HFF-Myc (cell line): Measurements from ENCODE around the gene CDH13.

Experiments used
- DNase-seq: peaks from one replicate; pipeline ENCODE4 v3.0.0-alpha.2; 2011; ENCODE audit warnings: low read depth; ENCODE audit errors: extremely low read depth
- H3K4me3 ChIP-seq: replicated peaks from 2 replicates; pipeline ENCODE4 v1.5.1; 2011; ENCODE audit warnings: low read depth, mild to moderate bottlenecking, control low read depth, low read length
- TF ChIP-seq, protein P1 (sequence below): IDR thresholded peaks from 2 replicates; pipeline ENCODE4 v1.5.1; 2012; ENCODE audit warnings: mild to moderate bottlenecking, low read depth, low read length, control low read depth; ENCODE audit errors: missing control alignments

The CDH13 gene

GRCh38 chr16:83470416-83470815 is 843.6 kb downstream of the CDH13 start:
- no peak overlapping the region for H3K4me3 ChIP-seq
- TF ChIP-seq, protein P1, sequence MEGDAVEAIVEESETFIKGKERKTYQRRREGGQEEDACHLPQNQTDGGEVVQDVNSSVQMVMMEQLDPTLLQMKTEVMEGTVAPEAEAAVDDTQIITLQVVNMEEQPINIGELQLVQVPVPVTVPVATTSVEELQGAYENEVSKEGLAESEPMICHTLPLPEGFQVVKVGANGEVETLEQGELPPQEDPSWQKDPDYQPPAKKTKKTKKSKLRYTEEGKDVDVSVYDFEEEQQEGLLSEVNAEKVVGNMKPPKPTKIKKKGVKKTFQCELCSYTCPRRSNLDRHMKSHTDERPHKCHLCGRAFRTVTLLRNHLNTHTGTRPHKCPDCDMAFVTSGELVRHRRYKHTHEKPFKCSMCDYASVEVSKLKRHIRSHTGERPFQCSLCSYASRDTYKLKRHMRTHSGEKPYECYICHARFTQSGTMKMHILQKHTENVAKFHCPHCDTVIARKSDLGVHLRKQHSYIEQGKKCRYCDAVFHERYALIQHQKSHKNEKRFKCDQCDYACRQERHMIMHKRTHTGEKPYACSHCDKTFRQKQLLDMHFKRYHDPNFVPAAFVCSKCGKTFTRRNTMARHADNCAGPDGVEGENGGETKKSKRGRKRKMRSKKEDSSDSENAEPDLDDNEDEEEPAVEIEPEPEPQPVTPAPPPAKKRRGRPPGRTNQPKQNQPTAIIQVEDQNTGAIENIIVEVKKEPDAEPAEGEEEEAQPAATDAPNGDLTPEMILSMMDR = no peak
- DNase-seq = no peak

DNA sequence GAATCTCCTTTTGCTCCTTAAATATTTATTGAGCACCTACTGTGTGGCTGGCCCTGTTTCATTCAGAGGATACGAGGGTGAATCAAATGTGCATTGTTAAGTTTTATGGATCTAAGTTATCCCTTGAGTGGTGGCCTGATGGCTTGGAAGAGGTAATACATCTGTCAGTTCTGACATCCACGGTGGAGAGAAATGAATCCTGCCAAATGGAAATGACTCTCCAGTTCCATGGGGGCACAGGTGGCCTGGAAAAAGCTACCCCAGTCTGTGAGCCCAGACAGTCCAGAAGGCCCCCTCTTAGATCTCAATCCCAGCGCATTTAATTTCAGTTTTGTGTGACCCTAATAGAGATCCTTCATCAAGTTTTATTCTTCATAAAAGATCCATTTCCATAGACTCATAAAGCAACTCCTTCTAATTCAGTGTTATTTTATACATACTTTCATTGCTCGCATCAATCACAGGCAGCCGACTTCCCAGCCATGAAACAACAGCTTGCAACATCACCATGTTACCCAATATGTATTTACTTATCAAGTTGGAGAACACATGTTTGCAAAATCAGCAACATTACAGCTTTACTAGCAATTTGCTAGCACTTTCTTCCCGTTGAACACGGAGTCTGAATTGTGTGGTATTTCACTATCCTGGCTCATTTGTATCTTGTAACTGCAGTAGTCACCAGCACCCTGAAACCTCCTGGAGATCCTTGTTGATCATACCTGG is 846.2 kb downstream of the CDH13 start:
- TF ChIP-seq, protein P1 = no peak
- no peak for DNase-seq
- H3K4me3 ChIP-seq = no peak overlapping the region

GRCh38 chr16:83473926-83474650 is 847.3 kb downstream of the CDH13 start:
- H3K4me3 ChIP-seq = no peak overlapping the region
- TF ChIP-seq, protein P1 = no peak
- no peak for DNase-seq

DNA sequence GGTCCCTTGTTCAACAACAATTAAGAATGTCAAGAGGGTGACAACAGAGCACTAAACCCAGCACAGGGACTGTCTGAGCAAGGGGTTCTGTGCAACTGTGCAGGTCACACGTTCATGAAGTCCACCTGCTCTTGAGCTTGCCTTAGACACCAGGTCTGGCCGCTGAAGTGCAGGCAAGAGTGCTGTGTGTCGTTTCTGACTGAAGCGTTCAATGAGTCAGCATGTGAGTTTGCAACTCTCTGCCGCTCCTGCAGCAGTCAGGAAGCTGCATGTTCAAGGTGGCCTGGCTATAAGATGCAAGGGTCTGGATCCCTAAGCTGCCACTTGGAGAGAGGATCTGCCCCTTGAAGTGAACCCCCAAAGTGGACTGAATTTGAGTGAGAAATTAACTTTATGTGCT is 848.3 kb downstream of the CDH13 start:
- H3K4me3 ChIP-seq = no peak overlapping the region
- TF ChIP-seq, protein P1 = no peak
- DNase-seq = no peak

- DNase-seq = no peak
- TF ChIP-seq, protein P1 = no peak
- H3K4me3 ChIP-seq = no peak overlapping the region
These were observed 854.8 kb downstream of the CDH13 start for GRCh38 chr16:83481589-83481988.

DNA sequence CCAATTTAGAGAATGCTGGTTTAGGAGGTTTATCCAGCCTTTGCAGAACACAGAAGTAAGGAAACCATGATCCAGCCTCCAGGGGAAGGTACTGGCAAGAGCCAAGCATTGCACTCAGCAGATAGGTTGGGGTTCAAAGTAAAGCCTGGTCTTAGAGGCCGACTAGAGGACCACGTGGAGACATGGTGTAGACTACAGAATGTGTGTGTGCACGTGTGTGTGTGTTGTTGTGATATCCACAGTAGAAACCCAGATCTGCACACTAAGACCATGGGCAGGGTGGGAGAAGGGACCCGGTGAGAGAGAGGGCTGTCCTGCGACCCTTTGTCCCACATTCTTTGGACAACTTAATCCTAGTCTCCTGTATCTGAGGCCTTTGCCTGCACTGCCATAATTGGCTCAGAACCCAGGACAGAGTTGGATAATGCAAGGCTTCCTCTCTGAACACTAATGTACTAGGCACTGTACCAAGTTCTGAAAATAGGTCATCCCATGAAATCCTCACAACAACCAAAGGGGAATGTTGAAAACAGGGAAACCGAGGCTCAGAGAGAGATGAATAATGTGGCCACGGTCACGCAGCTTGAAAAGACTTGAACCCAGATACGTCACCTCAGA is 855.9 kb downstream of the CDH13 start:
- no peak overlapping the region for H3K4me3 ChIP-seq
- DNase-seq = no peak
- TF ChIP-seq, protein P1 = no peak
